Psoas muscle (tissue), 8 donors: ENCODE results near the gene RBFOX1. TPM values are rescaled to one million over a fixed set of nuclear protein-coding genes. Genes with fewer than 3 reads are reported as not detected.

ENCODE experiments used
- ATAC-seq, 4 donors: fragments of 200-7000 bp; cut with Tn5 transposase; one replicate each; pipeline ENCODE4 v1.9.1; 2020; ENCODE audit warnings: moderate library complexity in 3 of 4, mild to moderate bottlenecking in 2 of 4
- DNase-seq, 2 donors: peaks; one replicate each; pipeline ENCODE4 v3.0.0-alpha.2; 2020
- H3K27ac ChIP-seq: fragments of 200-600 bp; one replicate; pipeline ENCODE4 v1.8.0; 2022
- H3K27me3 ChIP-seq, 3 donors: fragments of 200-600 bp in 1 of 3; one replicate each; pipeline versions ENCODE4 v1.6.1 to v1.8.0; 2013 to 2022; ENCODE audit warnings: low read length in 2 of 3, mild to moderate bottlenecking in 2 of 3, moderate library complexity in 1 of 3; ENCODE audit not compliant: insufficient read depth in 3 of 3
- H3K36me3 ChIP-seq, 2 donors: fragments of 200-600 bp in 1 of 2; one replicate each; pipeline versions ENCODE4 v1.6.1 to v1.8.0; 2013 to 2022; ENCODE audit warnings: low read depth in 1 of 2, mild to moderate bottlenecking in 1 of 2, moderate library complexity in 1 of 2; ENCODE audit not compliant: insufficient read depth in 1 of 2
- H3K4me1 ChIP-seq: fragments of 200-600 bp; one replicate; pipeline ENCODE4 v1.8.0; 2022
- H3K4me3 ChIP-seq: fragments of 200-600 bp; one replicate; pipeline ENCODE4 v1.8.0; 2022; ENCODE audit warnings: mild to moderate bottlenecking
- H3K9me3 ChIP-seq: fragments of 200-600 bp; one replicate; pipeline ENCODE4 v1.8.0; 2022
- CTCF ChIP-seq: fragments of 200-600 bp; IDR thresholded peaks from one replicate; pipeline ENCODE4 v1.8.0; 2022; ENCODE audit warnings: antibody characterized with exemption
- WGBS, 3 donors: extraction: QIAGEN DNeasy Blood & Tissue Kit; methylation state at CpG; one replicate each; pipeline versions ENCODE4 v1.1.6 to v1.1.7; 2013; 5-methylcytosine and 5-hydroxymethylcytosine counted together
- intact Hi-C, 2 donors: fragments of 100-400 bp; cut with DNase I; formaldehyde crosslinking; loops; one replicate each; pipeline versions ENCODE4 v1.11.0 to v1.14.2; 2022
- polyA plus RNA-seq, 3 donors: library from polyadenylated mRNA; stranded (reverse); fragments of 200-250 nt; gene quantifications; one replicate each; pipeline ENCODE4 v1.2.3, GENCODE V29; 2013
- total RNA-seq, 4 donors: library from RNA; stranded (reverse); fragmentation: NEBNext Ultra II Directional in 2 of 4; extraction: Animal tissue kit (Norgen Biotek cat#: 25700) in 2 of 4; gene quantifications; one replicate each; pipeline versions ENCODE4 v1.2.1 to v1.2.4, GENCODE V29; 2021 to 2023
- donor health status: healthy with polysubstance abuse.
- donor health status: DM: no; HTN: no; CAD: no; lungs with moderate emphysema.
- donor health status: Bipolar disorder and iron deficiency.
- donor health status: healthy.
- donor health status: DM: yes; HTN: yes; CAD: no.
- donor health status: DM: no; HTN: no; CAD: no.
- donor health status: DM: no; HTN: no; CAD: no.
- donor health status: DM: yes; HTN: yes; CAD: no.

Gene RBFOX1
- total and polyA plus RNA-seq, 7 donors, result 2.8 to 141 (median 113) TPM

- no peak for TF ChIP-seq CTCF
- no peak overlapping the region for H3K27ac ChIP-seq
- no peaks in the 10 kb centered on the region for H3K36me3 ChIP-seq
- peak in 3 of 4 donors; percentile 28 to 56 (median 39) for ATAC-seq
- H3K4me3 ChIP-seq, result no peak overlapping the region
- DNase-seq, result no peak
- 48 to 53% (median 53%) methylated on average over 3 of the region's 3 CpGs for WGBS, 3 donors
- intact Hi-C loops, result no loop called here
- peaks cover 46% of the 10 kb centered on the region for H3K4me1 ChIP-seq
- H3K9me3 ChIP-seq, result no peaks in the 10 kb centered on the region
- no peaks in the 10 kb centered on the region for H3K27me3 ChIP-seq
These were observed 179.9 kb downstream of the RBFOX1 start for GRCh38 chr16:7512503-7512902.

GRCh38 chr16:7513429-7513828 lies 180.8 kb downstream of the RBFOX1 start:
- intact Hi-C loops, result no loop called here
- Histone ChIP-seq H3K9me3 (no peaks in the 10 kb centered on the region), H3K4me3 (no peak overlapping the region), H3K27me3 (no peaks in the 10 kb centered on the region), H3K4me1 (peaks cover 40% of the 10 kb centered on the region), H3K27ac (no peak overlapping the region), H3K36me3 (peaks cover 0 to 7% of the 10 kb centered on the region in 2 donors)
- peak in 2 of 4 donors; percentile 22 to 29 for ATAC-seq
- no peak for DNase-seq
- peak; percentile 10 for TF ChIP-seq CTCF
- 90 to 97% (median 92%) methylated on average over 4 of the region's 4 CpGs for WGBS, 3 donors

GRCh38 chr16:7515543-7515942 lies 182.9 kb downstream of the RBFOX1 start:
- TF ChIP-seq CTCF, result no peak
- WGBS, 3 donors, result 89 to 93% (median 89%) methylated on average over 5 of the region's 5 CpGs
- Histone ChIP-seq H3K4me3 (no peak overlapping the region), H3K27ac (no peak overlapping the region), H3K4me1 (peaks cover 23% of the 10 kb centered on the region), H3K27me3 (no peaks in the 10 kb centered on the region), H3K36me3 (peaks cover 0 to 19% of the 10 kb centered on the region in 2 donors), H3K9me3 (no peaks in the 10 kb centered on the region)
- no peak for DNase-seq
- no peak for ATAC-seq
- intact Hi-C loops, result no loop called here

GRCh38 chr16:7517496-7517895 lies 184.9 kb downstream of the RBFOX1 start:
- Histone ChIP-seq H3K9me3 (no peaks in the 10 kb centered on the region), H3K27ac (no peak overlapping the region), H3K27me3 (no peaks in the 10 kb centered on the region), H3K4me1 (peaks cover 22% of the 10 kb centered on the region), H3K36me3 (peaks cover 0 to 19% of the 10 kb centered on the region in 2 donors), H3K4me3 (no peak overlapping the region)
- DNase-seq (no peak), ATAC-seq (no peak)
- no peak for TF ChIP-seq CTCF
- intact Hi-C loops, result no loop called here
- WGBS, 3 donors, result 57 to 73% (median 64%) methylated on average over 2 of the region's 2 CpGs

- no peak for DNase-seq
- TF ChIP-seq CTCF, result no peak
- intact Hi-C loops, result no loop called here
- no peak overlapping the region for H3K27ac ChIP-seq
- H3K4me1 ChIP-seq, result peaks cover 22% of the 10 kb centered on the region
- H3K4me3 ChIP-seq, result no peak overlapping the region
- WGBS, 3 donors, result 95 to 96% (median 96%) methylated on average over 25 of the region's 25 CpGs
- no peaks in the 10 kb centered on the region for H3K9me3 ChIP-seq
- H3K27me3 ChIP-seq, result no peaks in the 10 kb centered on the region
- peaks cover 0 to 19% of the 10 kb centered on the region in 2 donors for H3K36me3 ChIP-seq
- no peak for ATAC-seq
These were observed 185.5 kb downstream of the RBFOX1 start for GRCh38 chr16:7518158-7518557.
